HUDEP-2 (cell line): ENCODE data around the gene TTC6.
"Not testable (repeated sequence)": the region's sequence is repeated elsewhere in the genome, so short reads cannot be mapped to it uniquely, and the experiment has no call there.

ENCODE experiments used
- DNase-seq, 76 experiments: peaks; one replicate each; lab custom pipeline; 2025; ENCODE audit not compliant: unreplicated experiment in 76 of 76; lab: John Stamatoyannopoulos, UW

TTC6 gene, protein sequence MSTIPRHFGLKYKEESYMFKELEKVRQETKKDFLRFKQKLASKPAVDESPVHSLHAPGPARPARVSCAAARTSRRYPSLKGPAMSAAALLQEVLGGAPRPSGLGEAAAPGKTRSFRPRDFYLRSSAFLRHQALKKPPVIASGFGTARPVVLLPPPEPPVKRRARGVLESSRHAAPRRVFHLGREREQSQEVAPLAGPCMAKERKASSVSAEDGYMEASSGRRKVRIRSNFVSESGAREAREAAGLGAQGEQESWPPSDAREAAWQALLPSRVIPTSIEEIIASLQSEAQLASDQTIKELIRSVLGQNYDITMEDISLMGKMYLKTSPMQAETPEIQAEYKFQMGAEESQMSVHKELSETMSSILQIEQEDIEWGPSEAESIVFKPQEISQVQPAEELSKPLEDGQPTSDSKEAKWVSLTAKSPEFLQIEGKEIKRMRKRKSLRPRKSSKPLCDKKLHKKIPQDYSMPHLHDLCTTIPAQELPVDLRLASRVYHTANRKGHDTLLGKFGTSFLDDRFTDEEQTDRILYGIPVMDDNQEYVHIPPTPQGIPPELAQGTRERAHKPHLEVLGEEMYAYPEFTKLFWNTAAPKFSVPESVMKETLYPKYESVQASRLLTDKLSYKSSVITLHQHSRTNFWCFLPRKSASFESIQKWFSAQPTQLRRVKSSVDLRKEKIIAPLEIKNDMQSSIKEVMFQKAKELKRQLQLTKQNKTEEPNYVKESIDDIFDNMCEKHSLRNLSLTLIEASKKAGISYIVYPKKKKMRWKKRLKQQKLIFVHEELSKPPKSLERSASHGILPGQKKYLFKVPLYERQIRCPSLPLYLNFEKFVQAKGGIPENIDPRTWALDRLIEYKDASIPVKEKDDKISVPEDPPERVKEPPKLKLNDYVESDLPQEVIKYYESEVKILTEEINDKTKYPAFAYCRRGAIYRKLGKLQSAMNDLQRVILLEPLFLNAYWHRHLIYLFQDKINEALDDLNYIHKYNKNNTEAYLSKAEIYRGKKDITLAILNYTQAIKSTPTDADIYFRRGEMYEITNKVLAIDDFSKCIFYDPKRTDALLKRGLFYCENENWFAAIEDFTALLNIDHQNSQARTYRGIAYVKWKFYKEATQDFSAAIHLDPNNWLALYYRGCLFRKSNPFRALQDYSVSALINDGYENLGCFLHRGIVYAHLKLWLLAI (N-terminal part only)

DNA sequence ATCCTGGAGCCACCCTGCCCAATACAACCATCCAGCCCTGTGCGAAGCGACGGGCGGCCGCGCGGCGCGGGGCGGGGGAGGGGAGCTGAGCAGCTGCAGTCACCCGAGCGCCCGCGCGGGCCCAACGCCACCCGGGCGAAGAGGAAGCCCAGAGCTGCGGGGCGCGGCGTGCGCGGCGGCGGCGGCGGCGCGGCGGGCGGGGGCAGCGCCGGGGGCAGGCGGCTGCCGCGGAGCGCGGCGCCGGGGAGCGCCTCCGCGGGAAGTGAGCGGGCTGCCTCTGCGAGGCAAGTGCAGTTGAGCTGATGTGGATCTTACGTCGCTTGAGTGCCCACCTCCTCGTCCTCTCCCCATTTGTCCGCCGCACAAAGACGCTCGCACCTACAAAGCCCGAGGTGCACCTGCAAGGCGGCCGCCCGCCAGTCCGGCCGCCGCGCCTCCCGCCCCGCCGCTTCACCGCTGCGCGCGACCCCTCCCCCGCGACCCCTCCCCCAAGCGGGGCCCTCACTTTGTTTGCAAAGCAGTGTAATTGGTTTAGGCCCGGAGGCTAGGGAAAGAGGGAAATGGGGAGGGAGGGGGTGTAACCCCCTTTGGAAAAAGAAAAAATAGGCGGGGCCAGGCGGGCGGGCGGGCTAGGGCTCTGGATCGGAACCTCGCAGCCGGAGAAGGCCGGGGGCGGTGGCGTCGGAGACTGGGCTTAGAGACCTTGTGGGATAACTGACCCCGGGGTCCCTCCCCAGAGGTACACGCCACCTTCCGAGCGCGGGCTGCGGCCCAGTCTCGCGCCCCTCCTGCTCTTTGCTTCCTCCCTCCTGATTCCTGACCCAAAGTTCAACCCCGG is at the start of gene TTC6, which contains the start of gene FOXA1:
TSS of gene TTC6 (plus strand) at position 659 of the 838 bp plus-strand sequence. CDS start 26,436 bp downstream, outside the sequence.
TSS of gene FOXA1 (minus strand) at position 279 of the 838 bp plus-strand sequence. CDS start at position 2, 277 bp downstream.
- peak in 19 of 76 experiments; percentile 5 to 44 (median 19) for DNase-seq

DNA sequence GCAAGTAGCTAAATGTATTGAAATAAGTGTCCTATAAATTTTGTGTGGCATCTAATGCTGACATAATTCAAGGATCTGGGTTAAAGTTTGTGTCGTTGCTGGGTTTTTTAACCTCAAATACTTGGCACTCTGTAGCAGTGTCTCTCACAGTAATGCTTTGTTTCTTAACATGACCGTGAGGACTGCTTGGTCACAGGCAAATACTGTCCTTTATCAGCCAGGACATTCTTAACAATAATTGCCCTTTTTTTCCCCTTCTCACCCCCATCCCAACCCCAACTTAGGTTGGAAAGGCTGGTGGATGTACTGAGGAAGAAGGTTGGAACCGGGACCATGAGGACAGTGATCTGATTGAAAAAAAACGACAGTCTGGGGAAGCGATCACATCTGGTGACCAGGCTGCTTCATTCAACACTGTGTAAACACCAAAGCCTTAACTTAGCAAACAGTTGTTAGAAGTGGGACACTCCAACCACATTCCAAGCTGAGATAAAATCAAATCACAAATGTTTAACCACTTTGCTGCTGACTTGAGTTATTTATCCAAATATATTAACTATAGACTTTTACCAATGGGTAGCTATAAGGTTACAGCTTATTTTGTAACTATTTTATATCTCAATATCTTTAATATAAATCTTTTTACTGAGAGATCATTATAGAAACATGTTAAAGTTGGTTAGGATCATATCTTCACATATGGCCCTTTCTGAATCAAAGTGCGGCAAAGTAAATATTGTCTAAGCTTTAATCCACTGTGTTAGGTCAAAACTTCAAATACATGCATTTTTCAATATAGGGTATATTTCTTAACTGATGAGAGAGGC is 48.6 kb upstream of the TTC6 start:
- no peak for DNase-seq

DNA sequence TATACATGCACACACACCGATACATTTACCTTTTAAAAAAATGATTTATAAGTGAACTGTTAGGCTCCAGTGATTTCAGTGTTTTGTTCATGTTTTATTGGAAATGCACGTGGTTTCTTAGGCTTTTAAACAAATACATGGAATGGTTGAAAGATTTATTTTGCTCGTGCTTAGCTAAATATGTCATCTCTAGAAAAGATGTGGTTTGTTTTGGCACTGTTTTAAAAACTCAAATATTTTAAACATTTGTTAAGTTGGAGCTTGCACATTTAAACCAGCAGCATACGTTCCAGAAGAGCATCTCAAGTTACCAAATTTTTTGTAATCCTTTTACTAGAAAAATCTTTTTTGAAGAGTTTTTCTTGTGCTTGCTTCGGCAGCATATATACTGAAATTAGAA is 44.9 kb upstream of the TTC6 start:
- DNase-seq = no peak

DNA sequence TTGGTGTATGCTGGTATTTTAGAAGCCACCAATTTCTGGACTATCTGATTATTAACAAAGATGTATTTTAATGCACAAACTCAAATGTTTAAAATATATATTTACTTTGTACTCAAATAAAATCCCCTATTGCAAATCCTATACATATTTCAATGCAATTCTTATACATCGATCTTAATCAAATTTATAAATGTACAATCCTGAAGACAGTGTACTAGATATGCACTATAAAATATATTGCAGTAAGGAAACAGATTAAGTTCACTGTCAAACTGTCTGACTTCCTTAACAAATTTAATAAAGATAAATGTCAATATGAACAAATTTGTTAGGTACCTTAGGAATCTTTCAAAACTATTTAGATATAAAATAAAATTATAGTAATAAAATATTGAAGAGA is 44.3 kb upstream of the TTC6 start:
- DNase-seq = no peak

DNA sequence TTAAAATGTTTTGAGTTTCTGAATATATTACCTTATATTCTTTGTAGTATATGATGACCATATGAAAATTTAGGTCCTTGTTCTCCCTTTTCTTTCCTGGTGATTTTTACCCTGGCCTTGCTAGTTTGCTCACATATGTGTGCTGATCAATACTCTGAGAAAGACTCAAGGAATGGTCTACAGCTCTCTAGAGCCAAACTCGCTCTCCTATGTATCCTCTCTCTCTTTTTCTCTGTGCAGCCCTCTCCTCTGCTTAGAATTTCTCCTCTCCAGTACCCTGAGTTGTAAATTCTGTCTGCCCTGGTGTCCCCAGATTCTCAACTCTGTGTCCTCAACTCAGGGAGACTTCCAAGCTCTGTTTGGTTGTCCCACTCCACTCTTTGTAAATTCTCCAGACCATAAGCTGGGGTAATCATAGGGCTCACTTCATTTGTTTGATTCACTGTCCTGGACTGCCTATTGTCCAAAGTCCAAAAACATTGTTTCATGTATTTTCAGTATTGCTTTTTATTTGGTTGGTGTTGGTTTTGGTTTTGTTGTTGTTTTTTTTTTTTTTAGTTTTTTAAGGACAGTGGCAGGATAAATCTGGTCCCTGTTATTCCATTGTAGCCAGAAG is 41.4 kb upstream of the TTC6 start:
- no peak for DNase-seq

DNA sequence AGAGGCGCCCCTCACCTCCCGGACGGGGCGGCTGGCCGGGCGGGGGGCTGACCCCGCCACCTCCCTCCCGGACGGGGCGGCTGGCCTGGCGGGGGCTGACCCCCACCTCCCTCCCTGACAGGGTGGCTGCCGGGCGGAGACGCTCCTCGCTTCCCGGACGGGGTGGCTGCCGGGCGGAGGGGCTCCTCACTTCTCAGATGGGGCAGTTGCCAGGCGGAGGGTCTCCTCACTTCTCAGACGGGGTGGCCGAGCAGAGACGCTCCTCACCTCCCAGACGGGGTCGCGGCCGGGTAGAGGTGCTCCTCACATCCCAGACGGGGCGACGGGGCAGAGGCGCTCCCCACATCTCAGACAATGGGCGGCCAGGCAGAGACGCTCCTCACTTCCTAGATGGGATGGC is 39.8 kb upstream of the TTC6 start:
- not testable (repeated sequence) for DNase-seq

DNA sequence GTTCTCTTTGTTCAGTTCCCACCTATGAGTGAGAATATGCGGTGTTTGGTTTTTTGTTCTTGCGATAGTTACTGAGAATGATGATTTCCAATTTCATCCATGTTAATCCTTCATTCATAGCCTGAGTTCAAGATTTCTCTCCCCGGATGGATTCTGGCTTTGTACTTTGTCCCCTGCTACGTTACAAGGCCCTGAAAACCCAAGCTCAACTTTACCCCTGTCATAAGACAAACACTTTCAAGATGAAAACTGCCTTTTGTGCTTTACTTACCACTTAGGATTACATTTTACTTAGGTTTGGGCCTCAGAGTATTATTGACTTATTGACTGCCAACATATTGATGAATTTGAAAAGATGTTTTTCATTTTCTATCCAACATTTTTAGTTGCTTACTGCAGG is 36.7 kb upstream of the TTC6 start:
- DNase-seq = no peak

DNA sequence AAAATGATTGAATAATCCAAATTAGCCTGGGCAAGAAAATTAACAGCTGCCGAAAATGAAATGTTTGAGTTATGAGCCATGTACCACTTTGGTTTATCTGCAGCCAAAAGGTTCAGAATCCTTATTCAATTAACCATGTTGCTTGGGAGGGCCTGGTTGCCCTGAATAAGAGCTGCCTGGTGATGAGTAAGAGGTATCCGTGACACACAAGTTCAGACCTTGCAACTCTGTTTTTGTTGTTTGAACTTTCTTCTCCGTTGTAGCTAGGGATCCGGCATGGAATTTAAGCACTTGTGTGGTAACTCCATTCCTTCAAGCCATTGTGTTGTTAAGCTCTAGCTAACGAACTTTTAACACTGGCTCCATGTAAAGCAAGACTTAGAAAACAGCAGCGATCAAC is 36.0 kb upstream of the TTC6 start:
- DNase-seq = no peak

DNA sequence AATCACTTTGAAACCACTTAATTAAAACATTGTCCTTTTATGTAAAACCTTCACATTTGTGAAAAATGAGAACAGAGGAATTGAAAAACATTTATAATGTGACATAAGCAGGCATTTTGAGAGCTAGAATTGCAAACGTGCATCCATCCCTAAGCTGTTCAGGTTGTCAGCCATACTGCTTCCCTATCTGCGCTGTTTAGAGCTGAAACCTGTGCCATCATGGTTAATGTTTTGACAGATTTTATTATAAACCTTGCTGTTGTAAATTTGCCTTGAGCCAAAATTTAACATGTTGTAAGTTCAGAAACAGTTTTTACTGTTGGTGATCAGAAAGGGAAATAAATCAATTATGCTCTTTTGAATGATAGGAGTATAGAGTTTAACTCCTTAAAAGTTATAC is 32.2 kb upstream of the TTC6 start:
- DNase-seq = no peak

DNA sequence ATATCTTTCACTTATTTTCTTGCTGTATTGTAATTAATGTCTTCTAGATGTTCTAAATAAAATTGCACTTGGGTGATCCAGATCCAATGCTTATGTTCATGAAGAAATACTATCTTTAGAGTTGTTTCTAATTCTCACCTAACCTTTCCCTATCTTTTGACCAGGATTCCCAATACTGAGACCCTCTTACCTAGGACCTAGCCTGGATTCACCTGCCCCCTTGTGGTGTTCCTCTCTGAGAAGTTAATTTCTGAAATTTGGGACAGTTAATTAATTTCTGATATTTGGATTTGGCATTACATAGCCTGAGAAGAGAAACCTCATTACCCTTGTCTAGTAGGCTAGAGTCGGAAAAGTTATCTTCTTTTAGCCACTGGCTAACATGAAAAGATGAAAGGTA is 29.9 kb upstream of the TTC6 start:
- no peak for DNase-seq

DNA sequence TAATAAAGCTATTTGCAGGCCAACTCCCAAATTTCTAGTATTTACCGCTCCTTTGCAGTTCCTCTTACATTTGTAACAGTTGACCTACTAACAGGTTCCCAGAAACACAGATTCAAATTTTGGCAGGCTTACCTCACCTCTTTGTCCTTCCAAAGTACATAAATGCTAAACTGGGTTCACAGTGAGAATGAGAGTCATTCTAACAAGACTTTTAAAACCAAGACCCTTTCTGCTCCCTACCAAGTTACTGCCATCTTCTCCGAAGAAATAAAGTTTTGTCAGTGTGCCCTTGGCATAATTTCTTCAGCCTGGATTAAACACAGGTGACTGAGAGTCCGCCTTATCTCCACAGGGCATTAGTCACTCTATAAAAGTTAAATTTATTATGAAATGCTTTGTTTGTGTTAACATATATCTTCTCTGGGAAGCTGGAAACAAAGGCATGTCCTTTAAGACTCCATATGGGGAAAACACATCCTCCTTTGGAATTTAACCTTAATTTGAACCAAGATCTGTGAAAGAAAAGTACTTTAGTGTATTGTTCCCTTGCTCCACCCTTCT is 28.5 kb upstream of the TTC6 start:
- DNase-seq = no peak

DNA sequence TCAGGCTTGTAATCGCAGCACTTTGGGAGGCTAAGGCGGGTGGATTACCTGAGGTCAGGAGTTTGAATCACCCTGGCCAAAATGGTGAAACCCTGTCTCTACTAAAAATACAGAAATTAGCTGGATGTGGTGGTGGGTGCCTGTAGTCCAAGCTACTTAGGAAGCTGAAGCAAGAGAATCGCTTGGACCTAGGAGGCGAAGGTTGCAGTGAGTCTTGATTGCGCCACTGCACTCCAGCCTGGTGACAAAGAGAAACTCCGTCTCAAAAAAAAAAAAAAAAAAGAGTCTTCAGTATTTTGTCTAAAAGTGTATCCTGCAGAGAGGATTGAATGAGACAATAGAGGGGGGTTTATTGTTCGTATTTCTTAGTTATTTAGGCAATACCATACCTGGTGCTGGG is 25.7 kb upstream of the TTC6 start:
- DNase-seq = no peak

DNA sequence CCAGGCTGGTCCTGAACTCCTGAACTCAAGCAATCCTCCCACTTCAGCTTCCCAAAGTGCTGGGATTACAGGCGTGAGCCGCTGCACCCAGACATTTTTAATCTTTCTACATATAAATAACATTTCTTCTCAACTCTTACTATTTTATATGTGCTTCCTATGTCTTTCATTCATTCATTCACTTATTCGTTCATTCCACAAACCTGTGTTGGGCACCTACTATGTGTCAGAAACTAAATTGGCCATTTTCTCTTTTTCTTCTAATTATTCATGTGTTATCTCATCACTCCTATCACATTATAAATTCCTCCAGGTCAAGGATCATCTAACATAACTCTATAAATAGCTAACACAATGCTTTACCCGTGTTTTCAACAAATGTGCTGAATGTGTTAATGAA is 24.0 kb upstream of the TTC6 start:
- no peak for DNase-seq

DNA sequence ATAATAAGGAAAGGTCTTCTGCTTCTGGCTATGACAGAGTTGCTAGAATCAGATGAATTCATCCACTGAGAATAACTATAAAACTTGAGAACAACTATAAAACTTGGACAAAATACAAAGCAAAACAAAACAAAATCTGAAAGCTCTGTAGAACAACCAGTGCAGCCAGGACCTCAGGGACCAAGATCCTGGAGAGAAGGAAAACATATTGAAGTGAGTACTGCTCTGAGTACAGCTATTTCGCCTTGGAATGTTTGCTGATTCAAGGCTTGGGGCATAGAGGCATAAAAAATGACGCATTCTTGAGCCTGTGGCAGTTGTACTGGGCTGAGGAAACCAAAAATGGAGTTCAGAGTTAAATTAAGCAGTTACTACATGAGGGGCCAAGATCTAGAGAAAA is 22.1 kb upstream of the TTC6 start:
- no peak for DNase-seq

DNA sequence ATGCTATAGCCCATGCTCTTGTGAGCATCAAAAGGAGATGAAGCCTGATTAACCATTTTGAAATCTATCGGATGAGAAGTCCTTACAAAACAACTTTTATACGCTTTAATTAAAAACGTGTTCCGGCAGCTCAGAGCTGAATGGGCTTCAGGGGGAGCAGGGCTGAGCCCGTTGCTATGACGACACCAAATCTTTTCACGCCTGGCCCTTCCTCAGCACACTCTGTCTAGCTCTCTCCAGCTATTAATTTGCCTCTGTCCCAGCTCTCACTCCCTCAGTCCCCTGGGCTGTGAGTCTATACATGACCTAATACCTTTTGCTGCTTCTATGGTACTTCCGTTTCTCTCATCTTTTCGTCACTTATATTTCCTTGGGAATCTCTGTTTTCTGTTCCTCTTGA is 16.2 kb upstream of the TTC6 start:
- DNase-seq = no peak

DNA sequence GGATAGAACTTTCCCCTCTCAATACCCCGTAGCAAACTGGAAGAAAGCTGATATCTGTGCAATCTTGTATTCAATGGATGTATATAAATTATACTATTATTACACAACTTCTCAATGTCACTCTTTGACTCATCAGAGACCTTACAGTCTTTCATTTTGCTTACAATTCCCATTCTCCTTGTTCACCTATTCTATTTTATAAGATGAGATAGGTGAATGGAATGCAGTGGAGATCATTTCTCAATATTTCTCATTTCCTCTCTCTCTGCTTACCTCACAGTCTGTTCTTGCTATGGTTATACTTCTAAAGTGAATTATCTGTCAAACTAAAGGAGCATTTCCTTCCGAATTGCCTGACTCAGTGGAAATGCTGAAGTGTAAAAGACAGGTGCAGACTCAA is 15.3 kb upstream of the TTC6 start:
- DNase-seq = no peak

DNA sequence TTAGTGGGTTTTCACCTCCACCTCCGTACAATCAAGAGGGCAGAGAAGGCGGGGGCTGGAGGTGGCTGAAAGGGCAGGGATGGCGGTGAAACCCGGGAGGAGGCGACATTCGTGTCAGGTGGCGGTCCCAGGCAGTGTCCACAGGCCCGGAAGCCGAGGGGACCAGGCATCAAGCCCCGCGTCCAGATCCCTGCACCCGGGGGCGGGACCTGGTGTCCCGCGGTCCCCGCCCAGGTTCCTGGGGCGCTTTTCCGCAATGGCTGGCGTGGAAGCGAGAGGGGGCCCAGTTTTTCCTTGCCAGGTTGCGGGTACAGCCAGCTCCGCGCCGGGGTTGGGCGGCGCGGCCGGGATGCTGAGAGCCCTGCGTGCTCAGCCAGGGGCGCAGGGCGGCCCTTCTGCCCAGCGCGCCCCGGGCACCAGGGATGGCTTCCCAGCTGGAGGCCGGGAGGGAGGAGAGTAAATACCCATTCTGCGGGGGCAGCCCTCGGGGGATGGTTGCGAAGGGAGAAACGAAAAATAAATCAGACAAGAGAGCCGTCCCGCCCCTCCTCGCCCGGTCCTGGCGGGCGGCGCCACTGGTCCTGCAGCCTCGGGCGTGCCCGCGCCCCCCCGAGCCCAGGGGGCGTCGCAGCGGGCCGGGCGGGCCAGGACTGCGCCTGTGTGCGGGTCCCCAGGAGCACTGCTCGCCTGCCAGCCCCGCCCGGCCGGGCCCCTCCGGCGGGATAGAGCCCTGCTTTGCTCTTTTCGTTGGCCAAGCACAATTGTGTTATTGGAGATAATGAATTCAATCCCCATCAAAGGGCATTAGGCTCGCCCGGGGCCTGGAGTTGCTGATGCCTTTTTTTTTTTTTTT is 11.8 kb upstream of the TTC6 start:
- no peak for DNase-seq
